NCI-H524 treated with DMSO at 0.1 percent for 48 hours (cell line): ENCODE measurements around the gene SMOC1.

Experiments
- DNase-seq: peaks from one replicate; lab custom pipeline; 2025; lab: John Stamatoyannopoulos, UW

SMOC1 gene

DNA sequence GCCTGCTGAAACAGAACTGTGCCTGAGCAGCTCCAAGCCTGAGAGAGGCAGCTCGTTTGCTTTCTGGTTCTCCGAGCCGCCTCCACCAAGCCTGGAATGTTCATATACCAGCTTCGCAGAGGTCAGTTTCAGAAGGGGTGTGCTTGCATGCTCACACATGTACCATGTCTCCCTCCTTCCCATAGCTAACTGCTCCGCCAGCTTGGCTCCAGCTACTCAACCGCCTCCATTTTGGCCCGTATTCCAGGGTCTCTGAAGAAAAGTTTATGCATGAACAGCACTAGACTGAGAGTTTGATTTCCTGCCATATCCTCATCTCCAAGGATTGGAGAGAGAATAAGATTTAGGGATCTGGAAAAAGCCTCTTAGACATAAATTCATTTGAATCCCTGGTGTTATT lies 103.7 kb downstream of the SMOC1 start:
- no peak for DNase-seq

DNA sequence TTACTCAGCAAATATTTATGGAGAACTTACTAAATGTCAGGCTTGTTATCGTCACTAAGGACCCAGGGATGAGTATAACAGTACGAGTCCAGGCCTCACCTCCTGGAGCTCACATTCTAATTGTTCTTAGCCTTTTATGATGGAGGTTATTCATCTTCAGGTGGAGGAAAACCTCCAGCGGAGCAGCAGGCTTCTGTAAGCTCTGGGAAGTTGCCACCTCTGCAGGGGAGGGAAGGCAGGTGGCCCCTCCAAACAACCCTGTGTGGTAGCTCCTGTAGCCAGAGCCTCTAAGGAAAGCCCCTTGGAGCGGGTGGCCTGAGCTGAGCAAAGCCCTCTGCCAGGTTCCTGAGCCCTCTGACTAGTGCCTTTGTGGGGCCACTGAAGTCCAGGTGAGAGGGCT lies 104.1 kb downstream of the SMOC1 start:
- no peak for DNase-seq

DNA sequence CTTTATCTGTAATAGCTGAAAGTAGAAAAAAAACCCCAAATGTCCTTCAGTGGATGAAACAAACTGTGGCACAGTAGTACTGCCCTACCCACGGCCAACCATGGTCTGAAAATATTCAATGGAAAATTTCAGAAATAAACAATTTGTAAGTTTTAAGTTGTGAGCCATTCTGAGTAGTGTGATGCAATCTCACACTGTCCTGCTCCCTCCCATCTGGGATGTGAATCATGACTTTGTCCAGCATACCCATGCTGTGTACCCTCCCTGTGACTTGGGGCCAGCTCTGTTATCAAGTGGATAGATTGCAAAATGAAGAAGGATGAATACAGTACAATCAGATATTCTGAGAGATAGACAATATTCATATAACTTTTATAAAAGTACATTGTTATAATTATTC lies 106.2 kb downstream of the SMOC1 start:
- DNase-seq: no peak

DNA sequence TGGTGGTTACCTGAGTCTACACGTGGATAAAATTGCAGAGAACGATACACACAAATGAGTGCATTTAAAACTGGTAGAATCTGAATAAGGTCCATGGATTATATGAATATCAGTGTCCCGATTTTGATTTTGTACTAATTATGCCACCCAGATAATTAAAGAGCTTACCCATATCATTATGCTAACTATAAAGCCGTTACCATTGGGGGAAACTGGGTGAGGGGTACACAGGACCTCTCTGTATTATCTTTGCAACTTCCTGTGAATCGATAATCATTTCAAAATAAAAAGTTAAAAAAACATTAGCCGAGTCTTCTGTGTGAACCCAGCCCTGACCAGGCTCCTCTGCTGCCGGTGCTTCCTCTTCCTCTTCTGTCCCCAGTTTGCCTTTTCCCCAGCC lies 107.1 kb downstream of the SMOC1 start:
- DNase-seq: no peak

DNA sequence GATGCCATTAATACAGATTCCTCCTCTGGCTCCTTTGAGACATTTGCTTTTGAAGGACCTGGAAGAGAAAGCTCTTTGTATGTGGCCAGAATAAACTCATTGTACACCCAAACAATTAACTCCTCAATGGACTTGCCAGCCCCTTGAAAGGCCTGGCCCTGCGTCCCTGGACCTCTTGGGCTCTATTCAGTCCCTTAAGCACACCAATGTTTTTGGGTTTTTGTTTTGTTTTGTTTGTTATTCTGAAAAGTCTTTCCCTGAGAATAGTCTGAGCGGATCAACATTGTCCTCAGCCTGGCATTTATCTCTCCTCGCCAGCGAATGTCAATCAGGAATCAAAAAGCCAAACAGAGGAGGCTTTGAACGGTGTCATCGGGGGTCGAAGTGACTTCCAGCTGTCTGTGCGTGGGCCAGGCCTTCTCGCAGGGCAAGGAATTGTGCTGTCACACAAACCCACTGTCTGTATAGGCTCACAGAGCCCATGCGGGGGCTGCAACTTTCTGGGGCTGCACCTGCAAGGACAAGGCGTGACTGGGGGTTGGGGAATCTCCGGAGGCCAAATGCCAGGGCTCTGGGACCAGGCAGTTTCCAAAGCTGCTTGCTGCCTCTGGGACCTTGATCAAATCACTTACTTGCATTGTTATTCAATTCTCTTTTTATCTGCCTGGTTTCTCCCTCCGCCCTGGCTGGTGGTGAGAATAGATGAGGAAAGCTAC lies 108.3 kb downstream of the SMOC1 start:
- no peak for DNase-seq

DNA sequence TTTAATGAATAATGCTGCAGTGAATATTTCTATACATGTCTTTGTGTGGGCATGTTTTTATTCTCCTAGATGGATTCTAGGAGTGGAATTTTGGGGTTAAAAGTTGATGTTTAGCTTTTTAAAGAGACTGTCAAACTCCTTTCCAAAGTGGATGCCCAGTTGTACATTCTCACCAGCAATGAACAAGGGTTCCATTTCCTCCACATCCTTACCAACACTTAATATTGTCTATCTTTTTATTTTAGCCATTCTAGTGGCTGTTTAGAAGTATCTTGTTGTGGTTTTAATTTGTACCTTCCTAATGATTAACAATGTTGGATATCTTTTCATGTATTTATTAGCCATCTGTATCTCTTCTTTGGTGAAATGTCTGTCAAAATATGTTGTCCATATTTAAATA lies 109.8 kb downstream of the SMOC1 start:
- DNase-seq: no peak

DNA sequence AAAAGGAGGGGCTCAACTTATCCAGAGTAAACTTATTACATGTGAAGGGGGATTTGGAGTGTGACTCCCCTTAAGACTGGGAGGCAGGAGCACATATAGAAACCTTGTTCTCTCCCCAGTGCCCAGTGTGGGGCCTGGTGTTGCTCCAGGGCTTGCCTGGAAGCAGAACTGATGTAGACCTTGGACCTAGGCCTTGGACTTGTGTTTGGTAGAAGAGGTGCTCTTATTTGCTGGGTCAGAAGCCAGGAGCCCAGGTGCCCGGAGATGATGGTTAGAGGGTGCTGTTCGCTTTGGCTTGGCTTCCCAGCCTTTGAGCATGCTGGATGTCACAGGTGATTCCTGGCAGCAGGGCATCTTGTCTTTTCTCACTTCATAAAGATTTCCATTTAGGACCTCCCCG lies 110.4 kb downstream of the SMOC1 start:
- DNase-seq: no peak

DNA sequence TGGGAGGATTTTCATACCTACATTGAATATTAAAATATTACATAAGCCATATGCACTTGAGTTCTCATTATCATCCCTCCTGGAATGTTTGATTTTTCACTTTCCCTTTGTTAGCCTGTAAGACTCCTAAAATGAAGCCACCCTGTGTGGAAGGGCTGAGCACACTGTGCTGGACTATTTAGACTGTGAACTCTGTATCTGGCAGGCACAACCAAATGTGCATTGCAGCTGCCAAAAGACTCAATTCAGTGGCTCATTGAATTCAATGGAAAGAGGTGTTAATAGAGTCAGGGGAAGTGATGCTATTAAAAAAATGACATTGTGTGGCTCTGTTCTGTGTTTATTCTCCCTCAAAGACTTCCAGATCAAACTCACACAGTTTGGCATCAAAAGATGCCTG lies 111.1 kb downstream of the SMOC1 start:
- DNase-seq: no peak

DNA sequence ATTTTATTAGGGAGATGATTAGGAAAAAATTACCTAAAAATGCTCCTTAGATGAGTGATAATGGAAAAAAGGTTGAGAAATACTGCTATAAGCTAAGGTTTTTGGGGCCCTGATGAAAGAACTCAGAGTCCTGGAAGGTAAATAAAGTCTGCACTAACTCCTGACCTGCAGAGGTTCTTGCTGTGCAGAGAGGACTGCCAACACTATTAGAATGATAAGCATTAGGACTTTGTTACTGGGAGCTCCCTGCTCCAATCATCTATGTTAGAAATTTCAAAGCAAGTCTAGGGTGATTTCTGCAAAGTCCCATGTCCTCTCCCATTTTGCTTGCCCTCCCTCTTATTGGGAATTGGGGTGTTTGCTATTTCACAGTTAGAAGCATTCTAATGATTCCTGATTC lies 112.2 kb downstream of the SMOC1 start:
- DNase-seq: no peak

DNA sequence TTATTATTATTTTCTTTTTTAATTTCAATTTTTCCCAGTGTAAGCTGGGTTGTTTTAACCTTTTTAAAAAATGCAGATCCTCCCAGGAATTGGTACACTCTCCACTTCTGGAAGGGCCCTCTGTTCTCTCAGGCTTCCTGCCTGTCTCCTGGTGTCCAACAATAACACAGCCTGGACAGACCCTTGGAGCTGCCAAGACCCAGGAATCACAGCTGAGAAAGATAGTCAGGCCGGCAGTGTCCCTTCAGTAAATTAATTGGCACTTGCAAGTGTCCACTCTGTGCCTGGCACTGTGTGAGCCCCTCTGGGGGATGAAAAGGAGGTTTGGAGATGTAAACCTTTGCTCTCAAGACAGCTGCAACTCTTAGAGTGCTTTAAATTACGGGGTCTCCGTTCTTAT lies 113.3 kb downstream of the SMOC1 start:
- DNase-seq: no peak

DNA sequence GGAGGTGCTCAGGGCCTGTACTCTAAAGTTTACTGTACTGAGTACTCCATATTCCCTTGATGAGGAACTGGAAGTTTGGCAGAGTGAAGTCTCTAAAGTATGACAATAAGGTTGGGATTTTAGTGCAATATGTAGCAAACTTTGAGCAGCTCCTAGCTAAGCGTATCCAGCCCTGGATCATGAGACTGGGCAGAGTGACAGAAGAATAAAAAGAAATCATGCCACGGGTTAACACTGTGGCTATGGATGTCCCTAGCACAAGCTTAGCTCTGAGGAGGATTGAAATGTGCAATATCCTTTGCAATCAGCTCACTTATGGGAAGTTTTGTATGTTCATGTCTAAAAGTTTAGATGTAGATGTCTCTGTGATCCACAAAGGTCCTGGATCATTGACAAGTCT lies 114.1 kb downstream of the SMOC1 start:
- no peak for DNase-seq

DNA sequence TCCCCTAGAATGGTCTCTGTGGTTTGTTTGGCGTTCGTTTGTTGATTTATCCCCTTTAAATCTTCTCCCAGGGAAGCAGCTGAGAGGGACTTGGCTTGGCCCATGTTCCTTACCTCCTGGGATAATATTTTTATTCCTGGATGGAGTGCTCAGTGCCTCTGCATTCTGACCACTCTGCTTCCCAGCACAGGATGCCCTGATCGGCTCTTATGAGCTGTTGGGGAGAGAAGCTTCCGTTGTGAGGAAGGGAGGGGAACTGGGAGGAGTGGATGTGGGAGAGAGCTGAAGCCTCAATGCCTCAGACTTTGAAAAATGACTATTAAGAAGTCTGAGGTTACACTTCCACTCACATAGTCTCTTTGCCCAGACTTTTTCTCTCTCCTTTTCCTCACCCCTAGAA lies 114.8 kb downstream of the SMOC1 start:
- DNase-seq: no peak

DNA sequence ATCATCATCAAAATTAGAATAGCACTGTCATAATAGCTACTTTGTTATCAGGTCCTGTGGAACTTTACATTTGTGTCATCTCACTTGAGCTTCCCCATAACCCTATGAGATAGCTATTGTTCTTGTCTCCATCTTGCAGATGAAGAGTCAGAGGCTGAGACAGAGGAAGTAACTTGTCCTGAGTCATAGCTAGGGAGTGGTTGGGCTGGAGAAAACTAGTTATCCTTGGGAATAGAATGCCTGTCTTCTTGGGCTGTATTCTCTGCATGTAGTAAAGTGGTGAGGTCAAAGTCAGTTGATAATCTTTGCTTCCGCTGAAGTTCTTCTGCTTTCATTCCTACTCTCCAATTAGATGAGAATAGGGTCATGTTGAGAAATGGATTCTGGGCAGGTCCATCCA lies 117.0 kb downstream of the SMOC1 start:
- DNase-seq: no peak

DNA sequence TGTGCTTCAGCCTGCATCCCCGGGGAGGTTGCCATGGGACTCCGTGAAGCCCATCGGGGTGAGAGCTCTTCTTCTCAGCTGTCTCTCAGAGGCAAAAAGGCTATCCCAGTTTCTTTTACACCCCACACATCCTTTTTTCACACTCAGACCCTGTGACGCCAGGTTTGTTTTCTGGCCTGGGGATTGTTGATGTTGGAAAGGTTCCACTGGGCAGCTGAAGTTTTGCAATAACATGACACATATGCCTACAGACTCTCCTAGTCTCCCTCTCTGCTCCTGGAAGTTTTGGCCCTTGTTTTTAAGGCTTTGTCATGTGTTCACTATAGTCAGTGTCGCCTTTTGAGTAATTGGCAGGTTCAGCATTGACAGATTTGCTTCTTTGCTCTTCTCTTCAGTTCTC lies 118.6 kb downstream of the SMOC1 start:
- no peak for DNase-seq

DNA sequence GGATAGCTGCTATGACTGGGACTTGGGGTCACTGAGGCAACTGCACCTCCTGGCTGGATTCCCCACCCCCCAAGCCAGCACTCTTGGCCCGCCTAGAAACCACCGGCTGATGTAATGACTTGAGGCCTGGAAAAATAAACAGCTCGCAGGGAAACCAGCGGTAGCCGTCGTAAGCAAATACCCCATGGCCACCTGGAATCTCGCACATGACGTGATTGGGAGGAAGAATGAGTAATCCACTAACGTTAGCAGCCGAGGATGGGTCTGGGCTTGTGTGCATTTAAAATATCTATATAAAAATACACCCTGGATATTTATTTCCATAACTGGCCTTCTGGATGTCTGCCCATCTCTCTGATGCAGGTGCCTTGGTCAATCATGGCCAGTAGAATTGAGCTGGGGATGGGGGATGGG lies 120.1 kb downstream of the SMOC1 start:
- DNase-seq: no peak

DNA sequence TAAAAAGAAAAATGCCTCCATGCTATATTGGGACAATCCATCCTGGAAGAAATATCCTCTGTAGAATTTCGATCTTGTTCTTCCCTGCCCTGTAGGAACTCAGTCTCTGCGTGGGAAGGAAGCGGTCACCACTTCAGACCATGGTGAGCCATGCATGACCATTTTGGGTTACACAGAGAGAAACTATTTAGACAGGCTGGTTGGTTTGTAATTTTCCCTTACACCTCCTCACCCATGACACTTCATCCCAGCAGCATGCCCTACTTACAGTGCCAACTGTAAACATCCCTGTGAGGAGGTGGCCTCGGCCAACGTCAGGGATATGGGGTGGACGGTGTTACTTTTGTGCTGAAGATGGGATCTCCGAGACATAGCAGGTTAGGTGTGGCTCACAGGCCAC lies 121.4 kb downstream of the SMOC1 start:
- DNase-seq: no peak

DNA sequence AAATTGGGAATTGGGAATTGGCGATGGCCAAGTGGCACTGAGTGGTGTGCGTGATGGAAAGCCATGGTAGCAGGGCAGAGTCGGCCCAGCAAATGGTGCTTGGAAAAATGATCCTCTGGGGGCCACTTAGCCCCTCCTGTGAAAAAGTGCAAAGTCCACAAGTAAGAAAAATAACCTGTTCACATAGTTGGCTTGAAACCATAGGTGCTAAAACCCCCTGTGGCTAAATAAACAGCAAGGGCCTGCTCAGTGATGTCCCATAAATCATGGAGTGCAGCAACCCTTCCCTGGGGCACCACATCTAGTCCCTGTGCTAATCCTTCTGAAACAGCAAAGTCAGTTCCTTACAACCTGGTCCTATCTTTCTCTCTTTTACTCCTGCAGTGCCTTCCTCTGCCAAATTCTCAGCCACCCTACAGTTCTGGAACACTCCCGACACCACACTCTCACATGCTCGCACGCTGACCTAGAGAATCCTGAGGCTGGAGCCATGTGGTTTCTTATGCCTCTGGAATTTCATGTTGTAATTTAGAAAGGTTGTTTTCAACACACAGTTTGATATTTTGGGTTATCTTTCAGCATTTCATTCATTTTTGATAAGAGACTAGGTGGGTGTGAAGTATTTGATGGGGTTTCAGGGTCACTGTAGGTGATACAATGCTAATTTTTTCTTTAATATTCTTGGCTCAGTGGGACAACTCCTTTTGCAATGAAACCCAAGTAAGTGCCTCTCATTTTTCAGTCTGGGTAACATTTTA lies 123.6 kb downstream of the SMOC1 start:
- DNase-seq: no peak

DNA sequence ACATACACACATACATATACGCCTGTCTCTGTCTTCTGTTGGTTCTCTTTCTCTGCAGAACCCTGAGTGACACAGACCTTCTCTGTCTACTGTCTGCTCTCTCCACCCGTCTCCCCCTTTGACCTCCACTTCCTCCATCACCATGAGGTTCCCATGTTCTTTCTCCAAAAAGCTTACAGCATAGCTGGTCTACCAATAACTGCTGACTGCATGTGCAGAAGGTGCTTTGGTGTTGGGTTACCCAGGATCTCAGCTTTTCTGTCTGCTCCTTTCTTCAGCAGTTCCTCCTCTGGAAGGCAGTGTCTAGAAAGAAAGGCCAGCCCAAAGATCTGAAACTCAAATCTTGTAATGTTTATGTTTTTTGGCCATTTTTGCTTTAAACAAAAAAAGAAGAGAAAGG lies 125.6 kb downstream of the SMOC1 start:
- no peak for DNase-seq

DNA sequence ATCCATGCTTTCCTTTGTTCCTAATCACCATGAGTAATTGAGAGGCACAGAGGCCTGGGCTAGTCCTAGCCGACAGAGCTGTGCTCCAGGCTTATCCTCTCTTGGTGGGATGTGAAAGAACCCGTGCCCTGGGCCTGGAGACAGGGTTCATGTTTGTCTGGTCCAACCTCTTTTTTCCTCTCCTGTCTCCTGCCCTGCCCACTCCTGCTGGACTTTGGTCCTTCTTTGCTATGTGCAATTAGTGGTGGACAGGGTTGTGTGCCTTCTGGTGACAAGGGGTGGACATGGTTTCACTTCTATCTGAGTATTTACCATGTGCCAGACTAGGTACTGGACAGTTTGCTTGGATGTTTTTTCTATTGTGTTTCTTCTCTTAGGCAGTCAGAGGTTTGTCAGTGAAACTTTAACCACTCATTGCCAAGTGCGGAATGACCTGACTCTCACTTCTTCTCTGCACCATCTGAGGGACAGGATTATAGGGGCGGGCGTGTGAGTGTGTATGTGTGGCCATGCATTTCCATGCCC lies 126.1 kb downstream of the SMOC1 start:
- no peak for DNase-seq

DNA sequence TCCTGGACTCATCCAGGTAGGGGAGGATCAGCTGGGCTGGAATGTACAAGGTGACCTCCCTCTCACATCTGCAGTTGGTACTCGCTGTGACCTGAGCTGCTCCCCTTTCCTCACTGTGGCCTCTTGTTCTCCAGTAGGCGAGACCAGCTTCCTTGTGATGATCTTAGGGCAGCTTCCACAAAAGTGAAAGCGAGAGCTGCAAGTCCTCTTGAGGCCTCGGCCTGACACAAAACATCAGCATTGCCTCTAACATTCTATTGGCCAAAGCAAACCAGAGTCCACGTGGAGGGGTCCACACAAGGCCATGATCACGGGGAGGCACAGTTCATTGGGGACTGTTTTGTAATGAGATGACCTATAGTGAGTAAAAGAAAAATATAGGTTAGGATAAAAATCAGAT lies 127.5 kb downstream of the SMOC1 start:
- DNase-seq: no peak

DNA sequence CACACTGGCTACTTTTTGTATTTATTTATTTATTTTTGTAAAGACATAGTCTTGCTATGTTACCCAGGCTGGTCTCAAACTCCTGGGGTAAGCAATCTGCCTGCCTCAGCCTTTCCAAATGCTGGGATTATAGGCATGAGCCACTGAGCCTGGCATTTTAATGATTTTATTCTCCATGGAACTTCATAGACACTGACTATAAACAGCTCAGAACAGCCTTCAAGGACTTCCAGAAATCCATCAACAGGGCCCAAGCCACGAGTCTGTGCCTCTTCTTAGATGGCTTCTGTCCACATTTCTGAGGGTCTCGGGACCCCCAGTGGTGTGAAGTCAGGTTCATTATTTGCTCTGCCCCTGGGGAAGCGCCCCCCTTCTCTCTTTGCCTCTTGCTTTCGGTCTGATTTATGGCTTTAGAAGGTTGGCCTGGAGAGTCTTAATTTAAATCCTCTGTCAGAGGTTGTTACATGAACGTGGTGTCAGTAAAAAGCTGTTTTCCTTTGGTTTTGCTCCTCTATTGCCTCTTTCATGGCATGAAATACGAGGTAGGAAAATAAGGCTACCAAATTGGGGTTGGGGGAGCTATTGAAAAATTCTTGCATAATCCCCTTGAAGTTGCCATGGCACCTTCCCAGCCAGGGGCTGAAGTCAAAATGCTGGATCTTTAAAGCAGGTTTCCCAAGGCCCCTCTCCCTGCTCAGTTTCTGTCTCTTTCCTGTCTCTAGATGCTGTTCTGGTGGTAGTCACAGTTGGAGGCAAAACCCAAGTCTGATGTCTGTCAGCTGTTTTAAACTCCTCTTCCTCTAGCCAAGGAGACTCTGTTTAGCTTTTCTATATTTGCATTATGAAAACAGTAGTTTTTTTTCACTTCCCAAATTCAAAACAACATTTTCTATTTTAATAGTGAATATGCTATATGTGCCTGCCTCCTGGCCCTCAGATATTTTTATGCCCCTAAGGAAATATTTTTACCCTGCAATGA lies 129.4 kb downstream of the SMOC1 start:
- no peak for DNase-seq

DNA sequence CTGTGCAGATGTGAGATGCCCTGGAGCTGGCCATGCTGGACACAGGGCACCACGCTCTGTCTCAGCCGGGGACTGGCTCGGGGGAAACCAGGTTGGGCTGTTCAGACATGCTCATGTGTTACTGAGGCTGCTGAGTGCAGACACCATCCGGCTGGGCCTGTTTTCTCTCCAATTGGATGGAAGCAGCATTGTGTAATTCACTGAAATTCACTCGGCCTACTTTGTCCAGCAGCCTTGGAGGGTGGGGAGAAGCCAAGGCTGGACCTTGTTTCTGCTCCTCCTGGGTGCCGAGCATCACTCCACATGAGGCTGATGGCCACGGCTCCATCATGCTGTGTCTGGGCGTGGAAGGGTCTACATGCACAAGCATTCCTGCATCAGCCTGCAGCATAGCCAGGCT lies 130.7 kb downstream of the SMOC1 start:
- no peak for DNase-seq
